Tibial nerve (tissue), 4 donors: ENCODE results near the gene SLC38A10. TPM values are rescaled to one million over a fixed set of nuclear protein-coding genes. Genes with fewer than 3 reads are reported as not detected.
A peak's percentile ranks its signal among the peaks of the same experiment; 100 is the strongest.

Source experiments
- DNase-seq, 2 donors: peaks; one replicate each; pipeline ENCODE4 v3.0.0-alpha.2; 2019; ENCODE audit warnings: low spot score in 2 of 2
- H3K27ac ChIP-seq, 4 donors: fragments of 200-600 bp; sonication (generic) in 3 of 4; one replicate each; pipeline ENCODE4 v1.5.1; 2017 to 2019; ENCODE audit warnings: mild to moderate bottlenecking in 1 of 4
- H3K27me3 ChIP-seq, 2 donors: fragments of 200-600 bp; sonication (generic) in 1 of 2; one replicate each; pipeline versions ENCODE4 v1.5.1 to v1.6.0; 2017 to 2019
- H3K36me3 ChIP-seq, 3 donors: fragments of 200-600 bp; sonication (generic); one replicate each; pipeline ENCODE4 v1.5.1; 2018 to 2019
- H3K4me1 ChIP-seq, 4 donors: fragments of 200-600 bp; sonication (generic) in 3 of 4; one replicate each; pipeline ENCODE4 v1.5.1; 2017 to 2019
- H3K4me3 ChIP-seq, 4 donors: fragments of 200-600 bp; sonication (generic) in 3 of 4; one replicate each; pipeline ENCODE4 v1.5.1; 2017 to 2019; ENCODE audit warnings: mild to moderate bottlenecking in 1 of 4, moderate library complexity in 1 of 4
- H3K9me3 ChIP-seq, 4 donors: fragments of 200-600 bp; sonication (generic) in 3 of 4; one replicate each; pipeline ENCODE4 v1.5.1; 2017 to 2019
- CTCF ChIP-seq, 5 experiments: fragments of 200-600 bp in 3 of 5; fragments of 450-650 bp in 2 of 5; sonication (generic) in 3 of 5; IDR thresholded peaks; one replicate each; pipeline ENCODE4 v1.5.1; 2016 to 2019; ENCODE audit warnings: antibody characterized with exemption in 5 of 5, mild to moderate bottlenecking in 3 of 5, moderate library complexity in 2 of 5
- EP300 ChIP-seq, 2 donors: sonication (generic); formaldehyde crosslinking; IDR thresholded peaks; one replicate each; pipeline ENCODE4 v1.6.1; 2017; ENCODE audit warnings: antibody characterized with exemption in 2 of 2, mild to moderate bottlenecking in 1 of 2
- POLR2A ChIP-seq, 2 donors: fragments of 450-650 bp; IDR thresholded peaks; one replicate each; pipeline ENCODE4 v1.6.1; 2017; ENCODE audit warnings: antibody characterized with exemption in 2 of 2, mild to moderate bottlenecking in 2 of 2, moderate library complexity in 2 of 2
- WGBS, 2 donors: methylation state at CpG; one replicate each; pipeline ENCODE4 v1.1.5; 2018; 5-methylcytosine and 5-hydroxymethylcytosine counted together
- total RNA-seq, 4 donors: library from RNA; depleted of rRNA; stranded (reverse); fragments of >200 nt; gene quantifications; one replicate each; pipeline ENCODE4 v1.1.0, GENCODE V29; 2016

Gene SLC38A10
- total RNA-seq, 4 donors from 2014 or later, result 80.0 to 149 (median 123) TPM

DNA sequence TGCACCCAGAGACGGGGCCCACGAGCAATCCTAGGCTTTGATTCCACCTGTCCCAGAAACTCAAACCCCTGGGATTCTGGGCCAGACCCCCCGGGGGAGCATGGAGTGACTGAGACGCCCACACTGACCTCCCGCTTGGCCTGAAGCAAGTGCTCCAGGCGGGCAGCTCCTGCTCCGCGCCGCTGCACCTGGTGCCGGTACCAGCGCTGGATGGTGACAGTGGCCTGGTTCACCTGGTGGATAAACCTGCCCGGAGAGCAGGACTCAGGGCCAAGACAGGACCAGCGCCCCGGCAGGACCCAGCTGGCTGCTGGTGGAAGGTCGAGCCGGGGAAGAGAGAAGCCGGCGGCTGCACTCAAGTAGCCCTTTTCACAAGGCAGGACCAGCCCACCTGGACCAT lies 94.9 kb downstream of the SLC38A10 start:
- no peak for TF ChIP-seq POLR2A (IDR thresholded peaks at IDR 0.05)
- TF ChIP-seq CTCF (IDR thresholded peaks at IDR 0.05), result no peak
- no peak for TF ChIP-seq EP300 (IDR thresholded peaks at IDR 0.05)
- no peaks in the 10 kb centered on the region for H3K27me3 ChIP-seq
- H3K4me1 ChIP-seq, result peaks cover 0 to 12% (median 3%) of the 10 kb centered on the region in 4 donors
- no peak overlapping the region for H3K4me3 ChIP-seq
- peak overlapping the region in 1 of 4 donors; percentile 56 for H3K27ac ChIP-seq
- 76 to 83% methylated on average over 12 to 13 of the region's 18 CpGs for WGBS, 2 donors
- no peak for DNase-seq
- H3K9me3 ChIP-seq, result no peaks in the 10 kb centered on the region
- H3K36me3 ChIP-seq, result peaks cover 0 to 78% (median 2%) of the 10 kb centered on the region in 3 donors

GRCh38 chr17:81199482-81199830 lies 95.7 kb downstream of the SLC38A10 start:
- H3K27ac ChIP-seq, result no peak overlapping the region
- TF ChIP-seq POLR2A (IDR thresholded peaks at IDR 0.05), result no peak
- H3K9me3 ChIP-seq, result no peaks in the 10 kb centered on the region
- no peak for DNase-seq
- no peak overlapping the region for H3K4me3 ChIP-seq
- peaks cover 0 to 79% (median 2%) of the 10 kb centered on the region in 3 donors for H3K36me3 ChIP-seq
- H3K4me1 ChIP-seq, result peaks cover 0 to 12% (median 3%) of the 10 kb centered on the region in 4 donors
- WGBS, 2 donors, result 90 to 94% methylated on average over 9 to 18 of the region's 18 CpGs
- H3K27me3 ChIP-seq, result no peaks in the 10 kb centered on the region

GRCh38 chr17:81198826-81199481 lies 96.2 kb downstream of the SLC38A10 start:
- 78 to 80% methylated on average over 17 to 20 of the region's 22 CpGs for WGBS, 2 donors
- H3K4me3 ChIP-seq, result no peak overlapping the region
- DNase-seq, result no peak
- H3K9me3 ChIP-seq, result no peaks in the 10 kb centered on the region
- no peaks in the 10 kb centered on the region for H3K27me3 ChIP-seq
- H3K36me3 ChIP-seq, result peaks cover 0 to 77% (median 2%) of the 10 kb centered on the region in 3 donors
- TF ChIP-seq EP300 (IDR thresholded peaks at IDR 0.05) (no peak), POLR2A (IDR thresholded peaks at IDR 0.05) (no peak), CTCF (IDR thresholded peaks at IDR 0.05) (no peak)
- no peak overlapping the region for H3K27ac ChIP-seq
- peaks cover 0 to 13% (median 3%) of the 10 kb centered on the region in 4 donors for H3K4me1 ChIP-seq

- DNase-seq, result no peak
- 77 to 87% methylated on average over 11 to 19 of the region's 21 CpGs for WGBS, 2 donors
- Histone ChIP-seq H3K27me3 (no peaks in the 10 kb centered on the region), H3K4me3 (no peak overlapping the region), H3K9me3 (no peaks in the 10 kb centered on the region), H3K36me3 (peaks cover 0 to 78% (median 2%) of the 10 kb centered on the region in 3 donors), H3K27ac (no peak overlapping the region), H3K4me1 (peaks cover 0 to 18% (median 3%) of the 10 kb centered on the region in 4 donors)
- TF ChIP-seq CTCF (IDR thresholded peaks at IDR 0.05) (no peak), EP300 (IDR thresholded peaks at IDR 0.05) (no peak), POLR2A (IDR thresholded peaks at IDR 0.05) (no peak)
Measured at GRCh38 chr17:81197831-81198490, 97.1 kb downstream of the SLC38A10 start.

- no peak overlapping the region for H3K27ac ChIP-seq
- 79 to 81% methylated on average over 7 to 8 of the region's 14 CpGs for WGBS, 2 donors
- DNase-seq, result no peak
- H3K27me3 ChIP-seq, result no peaks in the 10 kb centered on the region
- H3K4me1 ChIP-seq, result peaks cover 0 to 18% (median 3%) of the 10 kb centered on the region in 4 donors
- no peak overlapping the region for H3K4me3 ChIP-seq
- TF ChIP-seq POLR2A (IDR thresholded peaks at IDR 0.05), result no peak
- no peak for TF ChIP-seq EP300 (IDR thresholded peaks at IDR 0.05)
- no peak for TF ChIP-seq CTCF (IDR thresholded peaks at IDR 0.05)
- H3K36me3 ChIP-seq, result peaks cover 0 to 78% (median 2%) of the 10 kb centered on the region in 3 donors
- H3K9me3 ChIP-seq, result no peaks in the 10 kb centered on the region
Measured at GRCh38 chr17:81197409-81197795, 97.7 kb downstream of the SLC38A10 start.
